GM19468 (cell line): ENCODE data around the gene NAA35.
"Not testable (repeated sequence)": the region's sequence is repeated elsewhere in the genome, so short reads cannot be mapped to it uniquely, and the experiment has no call there.

ENCODE experiments used
- ATAC-seq: cut with Tn5 transposase; IDR thresholded peaks from one replicate; pipeline ENCODE4 v1.9.1; 2021; ENCODE audit warnings: mild to moderate bottlenecking, moderate library complexity, moderate number of reproducible peaks; ENCODE audit not compliant: unreplicated experiment; ENCODE audit errors: extremely low read depth

NAA35 gene

GRCh38 chr9:86022687-86023266 is 81.8 kb downstream of the NAA35 start:
- no peak for ATAC-seq

DNA sequence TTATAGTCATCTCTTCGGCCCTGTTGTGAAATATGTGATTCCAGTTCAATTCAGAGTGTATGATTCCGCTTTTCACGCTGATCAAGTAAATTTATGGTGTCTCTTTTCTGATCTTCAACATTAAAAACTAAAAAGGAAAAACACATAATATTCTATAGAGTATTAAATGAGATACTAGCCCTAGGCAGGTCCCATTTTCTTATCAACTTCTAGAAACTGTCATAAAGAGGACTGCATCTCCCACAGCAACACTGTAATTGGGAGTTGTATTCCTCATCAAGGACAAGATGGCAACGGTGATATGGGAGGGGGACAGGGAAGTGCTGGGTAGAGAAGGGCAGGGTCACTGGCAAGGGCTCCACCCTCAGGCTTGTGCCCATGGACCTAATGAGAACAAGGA is 86.8 kb downstream of the NAA35 start:
- ATAC-seq: no peak

- no peak for ATAC-seq
Measured at GRCh38 chr9:86034863-86035734, 94.2 kb downstream of the NAA35 start.

GRCh38 chr9:86035827-86036440 is 95.0 kb downstream of the NAA35 start:
- no peak for ATAC-seq

DNA sequence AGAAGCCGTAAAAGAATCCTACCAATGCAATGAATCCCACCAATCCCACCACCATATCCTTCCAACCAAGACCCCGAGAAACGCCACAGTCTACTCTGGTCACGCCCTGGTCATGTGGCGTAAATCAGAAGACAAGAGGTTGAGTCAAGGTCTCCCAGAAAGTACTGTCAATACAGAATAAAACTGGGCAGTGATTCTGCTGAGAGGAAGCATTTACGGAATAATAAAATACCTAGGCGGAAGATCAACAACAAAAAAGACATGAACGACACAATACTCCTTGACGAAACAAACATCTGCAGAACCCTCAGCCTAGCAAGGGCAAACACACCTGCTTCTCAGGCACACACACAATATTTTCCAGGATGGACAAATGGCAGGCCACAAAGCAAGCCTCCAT is 95.6 kb downstream of the NAA35 start:
- ATAC-seq: no peak

DNA sequence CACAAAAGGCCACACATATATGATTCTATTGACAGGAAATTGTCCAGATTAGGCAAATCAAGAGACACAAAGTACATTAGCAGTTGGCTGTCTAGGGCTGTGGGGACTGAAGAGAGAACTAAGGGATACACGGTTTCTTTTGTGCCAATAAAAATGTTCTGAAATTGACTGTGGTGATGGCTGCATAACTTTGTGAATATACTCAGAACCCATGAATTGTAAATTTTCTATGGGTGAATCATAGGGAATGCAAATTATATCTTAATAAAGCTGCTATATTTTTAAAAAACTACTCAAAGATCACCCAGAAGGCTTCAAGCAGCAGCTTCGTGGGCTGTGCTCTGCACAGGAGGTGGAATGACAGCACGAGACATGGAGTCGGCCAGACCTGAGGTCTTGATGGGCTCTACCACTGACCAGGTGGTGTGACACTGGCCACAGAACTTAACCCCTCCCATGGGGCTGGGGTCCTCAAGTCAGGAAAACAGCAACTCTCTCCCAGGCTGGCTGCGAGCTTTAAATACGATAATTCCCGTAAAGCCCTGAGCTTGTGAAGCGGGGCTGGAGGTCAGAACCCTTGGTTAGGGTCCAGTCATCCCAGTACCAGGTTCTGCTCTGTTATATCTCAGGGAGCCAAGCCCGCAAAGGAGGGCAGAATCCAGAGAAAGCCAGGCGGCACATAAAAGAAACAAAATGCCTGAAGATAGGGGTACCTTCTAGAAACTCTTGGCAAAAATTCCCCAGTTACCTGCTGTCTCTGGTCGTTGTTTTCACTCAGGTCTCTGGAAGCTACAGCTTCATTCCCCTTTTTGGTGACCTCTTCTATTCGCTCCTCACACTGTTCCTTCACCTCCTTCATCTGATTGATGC is 99.3 kb downstream of the NAA35 start:
- no peak for ATAC-seq

- ATAC-seq: no peak
Measured at GRCh38 chr9:86040861-86041155, 99.9 kb downstream of the NAA35 start.

- no peak for ATAC-seq
Measured at GRCh38 chr9:86041311-86041741, 100.4 kb downstream of the NAA35 start.

DNA sequence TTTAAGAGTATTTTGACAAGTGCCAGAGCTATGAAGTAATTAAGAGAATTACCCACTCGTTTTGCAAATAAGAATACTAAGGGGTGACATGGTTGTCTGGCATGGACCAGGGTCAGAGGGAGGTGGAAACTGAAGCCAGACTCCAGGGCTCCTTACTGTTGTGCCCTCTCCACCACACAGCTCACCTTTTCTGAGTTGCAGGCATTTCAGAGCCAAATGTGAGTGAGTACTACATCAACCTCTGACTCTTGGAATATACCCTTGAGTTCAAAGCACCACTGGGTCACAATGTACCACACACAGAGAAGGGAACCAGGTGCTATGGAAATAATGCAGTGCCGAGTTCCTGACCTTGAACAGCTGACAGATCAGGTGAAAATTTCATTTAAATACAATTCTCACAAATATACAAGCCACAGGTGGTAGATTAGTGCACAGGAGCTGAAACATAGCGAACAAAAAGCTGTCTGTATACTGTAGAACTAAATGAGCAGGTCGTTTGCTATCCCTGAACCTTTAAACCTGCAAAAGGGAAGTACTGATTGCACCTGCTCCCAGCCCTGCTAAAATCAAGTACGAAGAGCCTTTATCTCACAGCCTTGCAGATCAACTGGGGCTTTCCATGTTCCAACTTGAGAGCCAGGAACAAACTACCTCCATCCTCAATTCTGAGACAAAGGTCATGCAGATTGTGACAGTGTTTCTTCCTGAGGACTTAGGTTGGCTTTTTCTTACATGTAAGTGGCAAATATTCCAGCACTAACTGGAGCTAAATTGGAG is 101.4 kb downstream of the NAA35 start:
- no peak for ATAC-seq

DNA sequence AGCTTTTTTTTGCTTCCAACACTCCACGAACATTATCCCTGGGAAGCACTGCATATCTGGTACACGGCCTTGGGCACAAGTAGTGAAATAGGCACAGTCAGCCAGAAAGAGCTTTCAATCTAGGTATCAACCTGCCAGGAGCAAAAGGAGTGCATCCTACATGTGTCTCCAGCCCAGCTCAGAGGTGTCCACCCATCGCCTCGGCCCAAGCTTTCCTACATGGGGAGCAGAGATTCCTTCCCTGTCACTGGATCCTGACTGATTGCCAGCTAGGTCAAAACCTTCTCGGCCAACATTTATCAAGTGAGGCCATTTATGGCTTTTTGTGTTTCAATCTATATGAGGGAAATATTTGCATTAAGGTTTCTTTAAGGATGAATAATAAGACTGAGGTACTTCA is 102.6 kb downstream of the NAA35 start:
- no peak for ATAC-seq

DNA sequence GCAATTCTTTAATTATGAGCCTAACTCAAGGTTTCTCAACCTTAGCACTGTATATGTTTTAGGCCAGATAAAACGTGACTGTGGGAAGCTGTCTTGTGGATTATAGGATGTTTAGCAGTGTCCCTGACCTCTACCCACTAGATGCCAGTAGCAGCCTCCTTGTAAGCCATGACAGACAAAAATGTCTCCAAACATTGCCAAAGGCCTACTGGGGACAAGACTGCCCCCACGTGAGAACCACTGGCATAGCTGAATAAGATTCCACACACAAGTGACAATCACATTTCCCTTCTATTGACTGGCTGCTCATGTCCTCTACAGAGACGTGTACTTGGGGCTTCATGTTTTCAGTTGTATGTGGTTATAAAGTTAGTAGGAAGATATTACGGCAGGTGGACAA is 103.1 kb downstream of the NAA35 start:
- ATAC-seq: no peak

GRCh38 chr9:86045654-86046053 is 104.7 kb downstream of the NAA35 start:
- ATAC-seq: no peak

GRCh38 chr9:86046071-86046636 is 105.2 kb downstream of the NAA35 start:
- no peak for ATAC-seq

- no peak for ATAC-seq
Measured at GRCh38 chr9:86046930-86047341, 106.0 kb downstream of the NAA35 start.

- ATAC-seq: no peak
Measured at GRCh38 chr9:86047361-86047760, 106.4 kb downstream of the NAA35 start.

- ATAC-seq: not testable (repeated sequence)
Measured at GRCh38 chr9:86048018-86048742, 107.2 kb downstream of the NAA35 start.

DNA sequence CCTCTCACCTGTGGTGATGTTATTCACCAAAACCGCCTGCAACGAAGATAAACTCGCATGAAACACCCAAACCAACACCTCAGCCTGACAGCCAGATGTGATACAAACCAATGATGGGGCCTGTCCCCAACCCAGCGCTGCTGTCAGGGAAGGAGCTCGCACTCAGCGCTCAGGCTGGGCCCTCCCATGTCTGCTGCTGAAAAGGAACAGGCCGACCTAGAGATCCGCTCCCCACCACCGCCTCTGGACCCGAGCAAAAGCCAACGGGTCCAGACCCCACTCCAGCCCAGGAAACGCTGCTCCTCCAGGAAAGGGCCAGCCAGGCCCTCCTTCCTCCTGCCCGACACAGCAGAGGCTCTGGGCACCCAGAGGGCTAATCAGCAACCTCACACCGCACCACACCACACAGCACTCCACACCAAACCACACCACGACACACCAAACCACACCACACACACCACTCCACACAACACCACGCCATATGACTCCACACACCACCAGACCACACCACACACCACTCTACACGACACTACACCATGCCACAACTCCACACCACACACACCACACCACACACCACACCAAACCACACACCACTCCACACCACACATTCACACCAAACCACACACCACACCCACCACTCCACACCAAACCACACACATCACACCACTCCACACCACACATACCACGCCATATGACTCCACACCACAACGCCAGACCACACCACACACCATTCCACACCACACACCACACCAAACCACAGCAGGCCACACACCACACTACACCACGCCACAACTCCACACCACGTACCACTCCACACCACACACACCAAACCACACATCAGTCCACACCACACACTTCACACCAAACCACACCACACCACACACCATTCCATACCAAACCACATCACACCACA is 111.9 kb downstream of the NAA35 start:
- ATAC-seq: no peak

GRCh38 chr9:86054695-86055094 is 113.7 kb downstream of the NAA35 start:
- no peak for ATAC-seq
